GM18909 (cell line): ENCODE measurements around the gene DCAF15.
"Not testable (repeated sequence)": the region's sequence is repeated elsewhere in the genome, so short reads cannot be mapped to it uniquely, and the experiment has no call there.

Source experiments
- ATAC-seq: cut with Tn5 transposase; IDR thresholded peaks from one replicate; pipeline ENCODE4 v1.9.1; 2021; ENCODE audit warnings: mild to moderate bottlenecking; ENCODE audit not compliant: unreplicated experiment, poor library complexity

DCAF15 gene

GRCh38 chr19:13972368-13973155 is 20.3 kb downstream of the DCAF15 start:
- no peak for ATAC-seq

- not testable (repeated sequence) for ATAC-seq
These were observed 21.2 kb downstream of the DCAF15 start for GRCh38 chr19:13973479-13973878.

GRCh38 chr19:13974073-13974472 is 21.8 kb downstream of the DCAF15 start:
- no peak for ATAC-seq

GRCh38 chr19:13975870-13976269 is 23.6 kb downstream of the DCAF15 start:
- ATAC-seq: no peak

DNA sequence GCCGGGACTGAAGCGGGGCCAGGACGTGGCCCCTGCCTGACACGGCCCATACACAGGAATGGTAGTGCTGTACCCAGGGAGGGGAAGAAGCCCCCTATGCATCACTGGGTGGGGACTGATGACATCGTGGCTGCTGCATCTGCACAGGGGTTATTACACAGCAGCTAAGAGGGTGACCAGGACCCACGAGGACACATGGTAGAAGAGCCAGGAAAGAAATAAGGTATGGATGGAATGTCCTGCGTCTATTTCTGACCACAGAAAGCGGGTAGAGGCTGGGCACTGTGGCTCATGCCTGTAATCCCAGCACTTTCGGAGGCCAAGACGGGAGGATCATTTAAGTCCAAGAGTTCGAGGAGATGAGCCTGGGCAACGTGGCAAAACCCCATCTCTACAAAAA is 24.1 kb downstream of the DCAF15 start:
- no peak for ATAC-seq

DNA sequence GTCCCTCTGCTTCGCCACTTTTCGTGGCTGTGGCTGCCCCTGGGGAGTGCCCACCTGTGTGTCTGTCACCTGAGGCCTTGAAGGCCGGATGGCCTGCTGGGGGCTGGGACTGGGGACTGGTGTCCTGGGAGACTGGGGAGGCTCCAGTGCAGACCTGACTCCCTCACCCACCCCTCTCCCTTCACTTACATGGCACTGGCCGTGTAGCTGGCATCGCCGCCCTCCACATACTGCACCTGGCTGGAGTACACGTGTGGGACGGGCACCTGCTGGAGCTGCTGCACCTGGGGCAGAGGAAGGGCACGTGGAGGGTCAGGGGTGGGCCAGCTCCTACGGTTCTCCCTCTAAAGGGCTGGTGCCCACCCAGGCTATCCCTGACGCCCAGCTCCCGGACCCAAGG is 25.5 kb downstream of the DCAF15 start:
- no peak for ATAC-seq

DNA sequence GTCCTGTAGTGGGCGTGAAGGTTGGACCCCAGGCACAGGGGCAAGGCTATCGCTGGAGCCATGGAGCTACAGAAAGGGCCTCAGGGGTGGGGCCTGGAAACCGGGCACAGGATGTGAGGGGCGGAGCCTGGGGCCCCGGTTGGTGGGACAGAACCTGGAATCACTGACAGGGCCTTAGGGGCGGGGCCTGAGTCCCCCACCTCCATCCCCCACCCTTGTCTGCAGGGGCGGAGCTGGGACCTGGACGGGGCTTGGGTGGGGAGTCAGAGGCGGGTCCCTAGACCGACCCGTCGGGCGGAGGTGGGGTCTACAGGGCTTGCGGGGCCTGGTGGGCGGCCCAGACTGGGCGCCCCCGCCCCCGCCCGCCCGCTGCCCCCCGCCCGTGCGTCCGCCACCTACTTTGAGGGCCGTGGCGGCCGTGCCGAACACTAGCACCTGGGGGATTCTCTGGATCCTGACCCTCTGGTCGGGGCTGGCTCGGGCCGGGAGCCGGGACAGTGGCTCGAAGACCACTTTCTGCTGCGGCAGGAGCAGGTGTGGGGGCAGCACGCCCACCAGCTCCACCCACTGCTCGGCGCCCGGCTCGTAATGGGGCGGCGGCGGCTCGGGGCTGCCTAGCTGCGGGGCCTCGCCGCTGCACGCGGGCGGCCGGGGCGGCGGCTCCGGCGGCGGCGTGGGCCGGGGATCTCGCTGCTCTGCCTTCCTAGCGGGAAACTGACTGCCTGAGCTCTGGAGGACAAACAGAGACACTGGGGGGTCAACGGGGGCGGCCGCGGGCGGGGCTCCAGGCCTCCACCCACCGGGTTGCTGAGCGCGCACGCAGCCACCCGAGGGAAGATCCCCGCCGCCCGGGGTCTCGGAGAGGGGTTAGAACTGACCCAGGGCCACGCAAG is 26.3 kb downstream of the DCAF15 start:
- no peak for ATAC-seq

DNA sequence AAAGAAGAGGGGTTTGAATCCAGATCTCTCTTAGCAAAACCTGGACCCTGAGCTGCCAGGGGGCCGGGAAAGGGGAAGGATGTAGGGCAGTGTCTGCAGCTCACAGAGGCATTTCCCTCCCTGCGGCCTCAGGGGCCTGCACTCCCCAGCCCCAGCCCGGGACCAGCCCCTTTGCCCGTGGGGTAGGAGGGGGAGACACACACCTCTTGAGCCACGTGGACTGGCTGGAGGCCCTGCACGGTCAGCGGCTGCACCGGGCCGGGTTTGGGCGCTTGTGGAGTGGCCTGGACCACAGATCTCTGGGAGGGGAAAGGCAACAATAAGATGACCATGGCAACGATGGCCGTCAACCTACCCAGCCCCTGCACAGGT is 26.9 kb downstream of the DCAF15 start:
- ATAC-seq: no peak

DNA sequence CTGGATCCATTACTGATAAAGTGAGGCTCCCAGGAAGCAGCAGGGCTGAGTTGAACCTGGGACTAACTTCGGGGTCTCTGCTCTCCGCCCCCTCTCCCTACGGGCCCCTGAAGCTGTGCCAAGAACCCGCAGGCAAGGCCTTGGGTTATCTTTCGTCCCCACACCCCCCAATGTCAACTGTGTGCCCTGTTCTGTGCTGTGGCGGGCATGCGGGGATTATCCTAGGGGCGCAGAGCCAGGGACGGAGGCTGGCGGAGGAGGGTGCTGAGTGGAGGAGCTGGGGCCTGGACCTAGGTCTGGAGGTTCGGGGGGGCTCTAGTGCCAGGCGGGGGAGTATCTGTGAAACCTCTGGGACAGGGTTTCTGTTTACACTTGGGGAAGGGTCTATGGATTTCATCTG is 27.4 kb downstream of the DCAF15 start:
- ATAC-seq: no peak

DNA sequence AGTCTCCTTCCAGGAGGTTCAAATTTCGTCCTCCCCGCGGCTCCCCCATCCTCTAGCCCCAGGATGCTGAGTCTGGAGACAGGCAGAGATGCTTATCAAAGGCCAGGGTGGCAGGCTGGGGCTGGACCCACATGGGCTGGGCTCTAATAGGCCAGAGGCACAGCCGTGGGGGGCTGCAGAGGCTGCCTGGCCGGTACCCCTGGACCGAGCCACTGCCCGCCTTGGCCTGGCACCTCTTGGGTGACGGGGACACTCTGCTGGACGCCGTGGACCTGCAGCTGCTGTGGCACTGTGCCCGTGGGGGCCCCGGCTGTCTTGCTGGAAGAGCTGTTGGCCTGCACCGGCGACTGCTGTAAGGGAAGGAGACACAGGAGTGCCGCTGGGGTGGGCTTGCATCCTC is 28.0 kb downstream of the DCAF15 start:
- ATAC-seq: no peak

DNA sequence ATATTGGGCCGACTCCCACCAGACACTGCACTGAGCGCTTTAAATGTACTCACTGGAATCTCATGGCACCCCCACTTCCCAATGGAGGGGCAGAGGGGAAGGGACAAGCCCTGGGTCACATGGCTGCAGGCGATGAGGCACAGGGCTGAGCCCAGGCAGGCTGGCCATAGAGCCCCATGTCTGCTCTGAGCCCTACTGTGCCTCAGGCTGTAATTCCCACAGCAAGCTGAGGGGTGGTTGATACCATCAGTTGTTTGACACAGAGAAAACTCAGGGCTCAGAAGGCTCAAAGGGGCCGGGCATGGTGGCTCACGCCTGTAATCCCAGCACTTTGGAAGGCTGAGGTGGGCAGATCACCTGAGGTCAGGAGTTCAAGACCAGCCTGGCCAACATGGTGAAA is 28.7 kb downstream of the DCAF15 start:
- ATAC-seq: no peak

- ATAC-seq: no peak
These were observed 29.2 kb downstream of the DCAF15 start for GRCh38 chr19:13981467-13981866.

- ATAC-seq: no peak
These were observed 29.7 kb downstream of the DCAF15 start for GRCh38 chr19:13981988-13982501.

DNA sequence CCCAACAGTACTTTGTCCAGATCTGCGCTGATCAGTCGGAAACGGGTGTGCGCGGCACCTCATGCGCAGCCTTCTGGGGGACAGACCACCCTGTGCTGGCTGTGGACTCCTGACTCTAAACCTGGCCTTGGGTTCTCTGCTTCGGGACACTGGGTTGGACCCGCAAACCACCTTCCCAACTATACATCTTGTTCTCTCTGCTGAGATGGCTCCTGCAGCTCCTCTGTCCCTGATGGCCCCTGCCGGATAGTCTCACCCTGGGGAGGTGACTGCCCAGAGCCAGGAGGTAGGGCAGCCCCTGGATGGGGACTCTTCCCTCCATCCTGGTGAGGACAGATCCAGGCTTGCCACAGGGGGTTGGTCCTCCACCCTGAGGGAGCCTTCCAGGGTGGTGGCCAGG is 30.5 kb downstream of the DCAF15 start:
- ATAC-seq: no peak

DNA sequence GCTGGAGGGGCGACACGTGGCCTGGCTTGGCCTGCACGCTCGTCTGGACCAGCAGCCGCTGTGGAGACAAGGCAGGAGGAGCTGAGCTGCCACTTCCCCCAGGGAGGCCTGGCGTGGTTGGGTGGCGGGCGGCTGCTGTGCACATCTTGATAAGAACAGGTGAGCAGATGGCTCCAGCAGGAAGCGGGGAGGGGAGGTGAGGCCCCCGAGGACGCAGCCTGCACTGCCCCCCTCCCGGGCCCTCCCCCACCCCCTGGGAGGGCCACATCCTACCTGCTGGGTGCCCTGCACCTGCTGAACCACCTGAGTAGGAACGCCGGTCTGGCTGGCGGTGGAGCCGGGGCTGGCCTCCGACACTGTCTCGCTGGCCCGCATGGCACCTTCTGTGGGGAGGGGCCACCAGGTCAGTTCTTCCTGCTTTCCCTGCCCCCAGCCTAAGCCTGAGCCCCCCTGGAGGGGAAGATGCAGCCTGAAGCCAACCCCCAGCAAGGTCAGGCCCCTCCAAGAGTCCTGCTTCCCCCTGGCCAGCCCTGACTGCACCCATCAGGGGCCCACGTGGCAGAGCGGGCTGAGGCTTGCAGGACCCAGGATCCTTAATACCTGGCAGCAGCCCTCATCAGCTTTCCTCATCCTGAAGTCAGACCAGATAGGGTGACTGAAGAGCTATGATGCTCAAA is 31.0 kb downstream of the DCAF15 start:
- ATAC-seq: no peak

DNA sequence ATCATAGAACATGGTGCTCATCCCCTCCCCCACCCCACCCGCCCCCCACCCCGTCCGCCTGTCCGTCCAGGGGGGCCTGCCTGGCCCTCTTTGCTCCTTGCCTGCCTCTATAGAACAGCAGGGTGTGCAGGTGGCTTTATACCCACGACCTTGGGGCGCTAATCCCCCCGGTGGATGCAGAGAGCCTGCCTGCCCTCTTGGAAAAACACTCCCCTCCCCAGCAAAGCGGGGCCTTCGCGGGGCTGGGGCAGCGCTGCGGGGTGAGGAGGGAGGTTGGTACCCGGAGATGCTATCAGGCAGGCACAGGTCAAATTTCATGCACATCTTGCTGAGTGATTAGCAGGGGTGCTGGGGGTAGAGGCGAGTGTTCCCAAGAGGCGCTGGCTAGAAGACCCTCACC is 31.9 kb downstream of the DCAF15 start:
- no peak for ATAC-seq

DNA sequence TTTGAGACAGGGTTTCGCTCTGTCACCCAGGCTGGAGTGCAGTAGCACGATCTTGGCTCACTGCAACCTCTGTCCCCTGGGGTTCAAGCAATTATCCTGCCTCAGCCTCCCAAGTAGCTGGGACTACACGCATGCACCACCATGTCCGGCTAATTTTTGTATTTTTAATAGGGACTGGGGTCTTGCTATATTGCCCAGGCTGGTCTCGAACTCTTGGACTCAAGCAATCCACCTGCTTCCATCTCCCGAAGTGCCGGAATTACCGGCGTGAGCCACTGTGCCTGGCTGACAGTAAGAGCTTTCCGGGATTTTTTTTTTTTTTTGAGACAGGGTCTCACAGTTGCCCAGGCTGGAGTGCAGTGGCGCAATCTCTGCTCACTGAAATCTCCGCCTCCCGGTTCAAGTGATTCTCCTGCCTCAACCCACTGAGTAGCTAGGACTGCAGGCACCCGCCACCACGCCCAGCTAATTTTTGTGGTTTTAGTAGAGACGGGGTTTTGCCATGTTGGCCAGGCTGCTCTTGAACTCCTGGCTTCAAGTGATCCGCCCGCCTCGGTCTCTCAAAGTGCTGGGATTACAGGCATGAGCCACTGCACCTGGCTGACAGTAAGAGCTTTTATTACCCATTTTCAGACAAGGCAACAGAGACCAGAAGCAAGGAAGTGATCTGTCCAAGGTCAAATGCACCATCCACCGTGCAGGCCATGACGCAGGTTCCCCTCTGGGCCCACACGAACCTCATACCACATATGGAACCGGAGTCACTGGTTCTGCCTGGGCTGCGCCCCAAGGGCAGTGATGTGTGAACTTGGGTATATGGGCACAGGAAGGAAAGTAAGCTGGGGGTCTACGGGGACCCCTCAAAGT is 32.8 kb downstream of the DCAF15 start:
- no peak for ATAC-seq

DNA sequence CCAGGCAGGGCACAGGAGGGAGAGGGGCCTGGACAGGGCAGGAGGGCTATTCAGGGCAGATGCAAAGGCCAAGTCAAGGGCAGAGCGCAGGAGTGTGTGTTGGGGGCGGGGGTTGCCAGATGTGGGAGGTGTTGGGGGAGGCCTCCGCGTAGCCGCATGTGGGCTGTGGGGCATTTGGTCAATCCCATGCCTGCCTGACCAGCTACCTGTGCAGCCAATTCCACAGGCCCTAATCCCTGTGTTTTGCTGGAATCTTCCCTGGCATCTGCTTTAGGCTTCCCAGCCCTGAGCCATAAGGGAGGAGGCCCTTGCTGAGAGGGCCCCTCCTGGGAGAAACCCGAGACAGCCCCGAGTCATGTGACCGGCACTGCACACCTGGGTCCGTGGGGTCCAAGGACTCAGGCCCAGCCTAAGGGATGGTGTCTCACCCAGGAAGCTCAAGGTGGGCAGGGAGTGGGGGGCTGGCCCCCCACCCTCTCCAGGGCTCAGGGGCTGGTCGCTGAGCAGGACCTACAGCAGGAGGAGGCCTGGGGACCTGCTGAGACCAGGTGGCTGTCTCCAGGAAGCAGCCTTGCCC is 33.5 kb downstream of the DCAF15 start:
- ATAC-seq: peak; percentile 17

GRCh38 chr19:13986348-13986904 is 34.1 kb downstream of the DCAF15 start:
- ATAC-seq: peak; percentile 82
